GM21528 (cell line): ENCODE data around the gene HK2.

Experiments used
- ATAC-seq: cut with Tn5 transposase; IDR thresholded peaks from one replicate; pipeline ENCODE4 v1.9.1; 2021; ENCODE audit warnings: mild to moderate bottlenecking, moderate library complexity; ENCODE audit not compliant: unreplicated experiment, low FRiP score

Gene HK2

DNA sequence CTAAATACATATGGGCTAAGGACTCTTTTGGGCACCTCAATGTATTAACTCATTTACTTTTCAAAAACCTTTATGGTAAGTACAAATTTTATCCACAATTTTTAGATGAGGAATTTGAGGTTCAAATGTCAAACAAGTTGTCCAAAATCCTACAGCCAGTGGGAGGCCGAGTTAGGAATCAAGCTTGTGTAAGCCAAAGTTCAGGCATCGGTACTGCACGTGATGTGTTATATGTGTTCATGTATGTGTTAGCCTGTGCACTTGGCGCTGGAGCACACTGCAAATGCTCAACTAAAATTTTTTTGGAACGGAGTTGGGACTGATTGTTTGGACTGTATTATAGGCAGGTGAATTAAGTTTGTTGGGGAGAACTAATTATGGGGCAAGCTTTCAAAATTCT, 22.7 kb downstream of the HK2 start:
- ATAC-seq: no peak

DNA sequence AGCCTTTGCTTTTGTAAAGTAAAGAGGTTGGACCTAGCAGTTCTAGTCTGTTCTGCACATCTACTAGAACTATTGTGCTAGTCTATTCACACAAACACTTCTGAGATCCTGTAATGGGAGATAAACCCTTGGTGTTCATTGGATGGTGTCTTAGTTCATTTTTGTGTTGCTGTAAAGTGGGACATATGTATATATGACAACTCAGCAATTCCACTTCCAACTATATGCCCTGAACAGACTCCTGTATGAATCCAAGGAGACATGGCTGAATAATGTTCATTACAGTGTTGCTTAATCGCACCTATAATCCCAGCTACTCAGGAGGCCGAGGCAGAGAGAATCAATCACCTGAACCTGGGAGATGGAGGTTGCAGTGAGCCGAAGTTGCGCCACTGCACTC, 23.3 kb downstream of the HK2 start:
- ATAC-seq: no peak

DNA sequence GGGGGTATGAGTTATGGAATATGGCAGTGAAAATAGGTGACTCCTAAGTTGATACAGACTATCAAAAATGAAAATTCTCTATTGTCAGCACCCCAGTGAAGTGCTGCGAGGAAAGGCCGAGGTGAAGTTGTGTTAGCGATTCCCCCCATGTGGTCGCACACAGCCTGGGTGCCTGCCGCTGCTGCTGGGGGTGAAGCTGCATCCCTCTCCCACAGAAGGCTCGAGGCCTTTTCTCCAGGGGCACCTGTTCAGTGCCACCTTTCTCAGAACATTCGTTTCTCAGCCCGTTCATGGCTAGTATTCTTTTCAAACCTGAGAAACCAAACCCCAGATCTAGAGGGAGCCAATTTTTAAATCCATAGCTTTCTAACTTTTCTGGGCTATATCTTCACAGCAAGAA, 23.8 kb downstream of the HK2 start:
- ATAC-seq: no peak

DNA sequence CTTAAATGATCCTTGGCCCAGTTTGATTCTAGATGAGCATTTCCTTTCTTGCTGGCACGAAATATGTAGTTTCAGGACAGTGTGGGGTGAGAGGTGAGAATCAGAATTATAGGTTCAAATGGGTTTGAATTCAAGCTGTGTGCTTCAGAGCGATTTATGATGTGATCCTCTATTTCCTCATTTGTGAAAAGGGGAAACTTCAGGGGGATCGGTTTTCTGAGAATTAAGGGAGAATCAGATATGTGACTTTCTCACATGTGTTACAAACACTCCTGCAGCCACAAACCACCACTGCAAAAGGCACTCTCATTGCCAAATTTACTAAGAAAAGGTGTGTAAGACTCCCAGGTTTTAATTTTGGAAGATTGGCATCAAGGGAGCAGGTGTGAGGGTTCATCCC, 24.4 kb downstream of the HK2 start:
- no peak for ATAC-seq

DNA sequence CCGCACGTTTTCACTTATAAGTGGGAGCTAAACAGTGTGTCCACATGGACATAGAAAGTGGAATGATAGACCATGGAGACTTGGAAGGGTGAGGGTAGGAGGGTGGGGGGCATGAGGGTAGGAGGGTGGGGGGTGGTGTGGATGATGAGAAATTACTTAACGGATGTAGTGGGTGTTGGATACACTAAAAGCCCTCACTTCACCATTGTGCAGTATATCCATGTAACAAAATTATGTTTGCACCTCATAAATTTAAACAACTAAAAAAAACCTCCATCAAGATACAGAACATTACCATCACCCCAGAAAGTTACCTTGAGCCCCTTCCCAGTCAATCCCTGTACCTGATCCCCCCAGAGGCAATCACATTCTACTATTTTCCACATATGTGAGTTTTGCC, 26.2 kb downstream of the HK2 start:
- no peak for ATAC-seq

DNA sequence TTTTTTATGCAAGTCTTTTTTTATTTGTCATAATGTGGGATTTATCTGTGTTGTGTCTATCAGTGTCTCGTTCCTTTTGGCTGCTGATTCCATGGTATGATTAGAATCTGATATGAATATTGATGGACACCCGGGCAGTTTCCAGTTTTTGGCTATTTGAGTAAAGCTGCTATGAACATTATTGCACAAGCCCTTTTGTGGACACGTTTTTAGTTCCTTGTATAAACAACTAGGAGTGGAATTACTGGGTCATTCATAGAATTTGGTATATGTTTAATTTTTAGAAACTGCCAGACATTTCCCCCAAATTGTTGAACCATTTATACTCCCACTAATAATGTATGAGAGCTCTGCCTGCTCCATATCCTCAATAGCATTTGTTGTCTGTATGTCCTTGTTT, 26.6 kb downstream of the HK2 start:
- no peak for ATAC-seq

DNA sequence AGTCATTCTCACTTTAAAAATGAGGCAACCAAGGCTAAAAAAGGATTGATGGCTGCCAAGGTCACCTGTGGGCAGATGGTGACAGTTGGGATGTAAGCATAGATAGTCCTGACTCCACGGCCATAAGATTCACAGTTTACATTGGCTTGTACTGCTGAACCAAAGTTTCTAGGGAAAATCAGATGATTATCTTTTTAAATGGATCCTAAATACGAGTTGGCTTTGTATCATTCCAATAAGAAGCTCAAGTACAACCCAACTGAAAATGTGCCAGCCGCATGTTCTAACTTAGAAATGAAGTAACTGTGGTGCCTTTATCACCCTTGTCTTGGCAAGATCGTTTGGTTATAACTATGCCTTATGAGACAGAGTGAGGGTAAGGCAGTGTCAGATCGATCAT, 27.6 kb downstream of the HK2 start:
- ATAC-seq: no peak

DNA sequence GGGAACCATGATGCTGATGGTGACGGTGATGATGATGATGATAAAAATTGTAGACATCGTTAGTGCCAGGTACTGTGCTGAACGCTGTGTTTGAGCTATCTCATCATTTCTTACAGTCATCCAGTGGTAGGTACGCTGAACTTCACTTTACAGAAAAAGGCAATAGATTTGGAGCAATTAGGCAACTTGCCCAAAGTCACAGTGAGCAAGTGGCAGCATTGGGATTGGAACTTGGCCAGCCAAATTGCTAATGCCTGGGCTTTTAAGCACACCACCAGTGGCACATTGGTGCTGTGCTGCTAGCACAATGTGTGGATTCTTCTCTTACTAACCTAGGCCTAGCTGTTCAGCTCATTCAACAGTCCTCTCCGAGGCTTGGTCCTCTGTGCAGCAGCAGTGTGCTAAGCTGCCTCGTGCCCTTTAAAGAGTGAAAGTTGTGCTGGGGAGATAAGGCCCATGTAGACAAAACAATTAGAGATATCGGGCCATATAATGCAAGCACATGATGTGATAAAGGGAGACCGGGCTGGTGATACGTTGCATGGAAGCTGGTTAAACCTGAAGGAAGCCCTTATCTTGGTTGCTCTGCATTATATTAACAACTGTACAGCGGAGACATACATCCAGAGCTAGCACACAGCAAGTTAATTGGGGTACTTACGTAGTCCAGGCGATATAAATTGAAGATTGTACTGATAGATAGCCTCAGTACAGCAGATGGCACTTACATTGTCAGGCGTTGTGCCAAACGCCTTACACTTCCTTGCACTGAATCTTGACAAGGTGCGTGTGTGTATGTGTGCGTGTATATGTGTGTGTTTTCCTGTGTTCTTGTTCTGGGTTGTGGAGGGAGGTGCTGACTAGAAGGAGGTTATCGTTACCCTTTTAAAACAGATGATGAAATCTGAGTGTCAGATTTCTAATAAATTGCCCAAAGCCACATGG, 28.4 kb downstream of the HK2 start:
- no peak for ATAC-seq

DNA sequence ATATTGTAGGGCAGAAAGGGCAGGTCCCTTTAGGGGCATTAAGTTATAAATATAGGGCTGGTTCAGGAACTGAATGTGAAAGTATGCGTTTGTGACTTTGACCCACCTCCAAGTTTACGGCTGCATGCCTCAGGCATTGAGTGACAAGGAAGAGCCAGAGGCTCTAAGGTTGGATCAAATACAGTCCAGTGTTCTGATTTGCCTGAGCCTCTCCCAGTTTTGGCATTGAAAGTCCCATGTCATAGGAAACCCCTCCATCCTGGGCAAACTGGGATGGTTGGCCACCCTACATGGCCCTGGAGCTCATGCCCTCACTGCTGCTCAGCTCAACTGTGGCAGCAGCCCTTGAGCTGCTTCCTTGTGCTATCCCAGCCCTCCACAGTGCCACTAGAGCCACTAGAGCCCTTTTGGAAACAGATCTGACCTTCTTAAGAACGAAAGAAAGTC, 29.9 kb downstream of the HK2 start:
- no peak for ATAC-seq

DNA sequence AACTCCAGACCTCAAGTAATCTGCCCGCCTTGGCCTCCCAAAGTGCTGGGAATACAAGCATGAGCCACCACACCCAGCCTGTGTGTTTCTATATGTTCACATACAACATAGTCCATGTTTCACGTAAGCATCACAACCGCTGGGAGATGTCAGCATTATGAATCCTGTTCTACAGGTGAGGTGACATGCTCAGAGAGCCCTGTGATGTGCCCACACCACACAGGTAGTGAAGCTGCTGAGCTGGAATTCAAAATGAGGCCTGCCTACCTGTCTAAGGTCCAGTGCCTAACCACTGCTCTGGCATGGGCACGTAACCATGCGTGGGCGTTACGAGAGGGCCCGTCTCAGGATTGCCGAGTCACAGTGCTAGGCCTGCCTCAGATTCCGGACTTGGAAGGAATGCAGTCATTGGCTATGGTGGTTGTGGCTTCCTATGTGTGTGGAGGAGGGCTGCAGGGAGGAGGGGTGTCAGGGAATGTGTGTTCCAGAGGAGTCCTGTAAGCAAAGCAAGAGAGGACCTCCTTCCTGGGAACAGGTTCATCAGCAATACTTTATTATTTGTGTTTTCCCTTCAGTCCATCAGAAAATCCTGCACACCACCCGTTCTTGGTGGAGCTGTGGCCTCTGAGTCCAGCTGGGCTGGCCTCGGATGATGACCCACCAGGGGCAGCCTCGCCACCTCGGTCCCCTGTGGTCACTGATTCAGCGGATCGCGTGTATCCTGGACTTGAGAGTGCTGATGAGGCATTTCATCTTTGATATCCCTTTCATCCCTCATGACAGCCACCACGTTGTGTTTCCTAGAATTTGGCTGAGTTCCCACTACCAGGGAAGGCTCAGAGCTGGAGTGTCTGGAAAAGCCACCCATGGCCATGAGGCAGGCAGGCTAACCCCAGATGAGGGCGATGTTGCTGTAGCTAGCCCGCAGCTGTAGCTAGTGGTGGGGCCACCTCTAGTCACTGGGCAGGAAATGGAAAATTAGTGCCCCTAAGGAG, 31.1 kb downstream of the HK2 start:
- no peak for ATAC-seq

DNA sequence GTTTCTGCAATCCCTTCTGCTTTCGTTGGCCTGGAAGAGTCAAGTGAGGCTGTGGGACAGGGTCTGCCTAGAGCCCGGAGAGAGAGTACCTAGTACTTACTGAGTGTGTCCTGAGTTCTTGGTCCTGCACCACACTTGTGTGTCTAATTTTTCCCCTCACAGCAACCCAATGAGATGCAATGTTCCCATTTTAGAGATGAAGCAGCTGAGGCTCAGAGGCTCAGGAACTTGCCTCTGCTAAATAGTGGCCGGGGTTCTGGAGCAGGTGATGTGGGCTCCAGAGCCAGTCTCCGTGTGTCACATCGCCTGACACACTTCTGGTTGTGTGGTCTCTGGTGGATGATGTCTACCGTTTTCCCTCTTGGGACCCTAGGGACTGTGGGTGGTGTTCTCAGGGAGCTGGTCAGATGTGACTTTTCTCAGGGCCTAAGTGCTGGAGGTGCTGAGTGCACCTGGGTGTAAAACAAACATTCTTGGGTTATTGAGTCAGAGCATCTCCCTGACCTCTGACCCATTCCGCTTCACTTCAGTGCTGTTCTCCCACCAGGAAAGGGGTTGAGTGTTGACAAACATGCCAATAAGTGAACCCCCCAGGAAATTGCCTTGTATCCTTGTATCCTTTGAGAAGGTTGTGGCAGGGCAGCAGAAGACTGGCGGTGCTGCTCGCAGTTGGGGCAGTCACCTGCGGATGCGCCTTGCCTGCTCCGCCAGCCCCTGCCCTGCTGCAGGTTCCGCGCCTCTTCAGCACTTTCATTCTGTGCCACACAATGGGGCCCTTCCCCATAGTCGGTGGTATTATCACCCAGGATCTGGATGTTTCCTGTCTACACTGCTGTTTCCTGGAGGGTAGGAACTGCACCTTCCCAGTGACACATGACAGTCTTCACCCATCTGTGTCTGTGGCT, 32.1 kb downstream of the HK2 start:
- ATAC-seq: no peak

DNA sequence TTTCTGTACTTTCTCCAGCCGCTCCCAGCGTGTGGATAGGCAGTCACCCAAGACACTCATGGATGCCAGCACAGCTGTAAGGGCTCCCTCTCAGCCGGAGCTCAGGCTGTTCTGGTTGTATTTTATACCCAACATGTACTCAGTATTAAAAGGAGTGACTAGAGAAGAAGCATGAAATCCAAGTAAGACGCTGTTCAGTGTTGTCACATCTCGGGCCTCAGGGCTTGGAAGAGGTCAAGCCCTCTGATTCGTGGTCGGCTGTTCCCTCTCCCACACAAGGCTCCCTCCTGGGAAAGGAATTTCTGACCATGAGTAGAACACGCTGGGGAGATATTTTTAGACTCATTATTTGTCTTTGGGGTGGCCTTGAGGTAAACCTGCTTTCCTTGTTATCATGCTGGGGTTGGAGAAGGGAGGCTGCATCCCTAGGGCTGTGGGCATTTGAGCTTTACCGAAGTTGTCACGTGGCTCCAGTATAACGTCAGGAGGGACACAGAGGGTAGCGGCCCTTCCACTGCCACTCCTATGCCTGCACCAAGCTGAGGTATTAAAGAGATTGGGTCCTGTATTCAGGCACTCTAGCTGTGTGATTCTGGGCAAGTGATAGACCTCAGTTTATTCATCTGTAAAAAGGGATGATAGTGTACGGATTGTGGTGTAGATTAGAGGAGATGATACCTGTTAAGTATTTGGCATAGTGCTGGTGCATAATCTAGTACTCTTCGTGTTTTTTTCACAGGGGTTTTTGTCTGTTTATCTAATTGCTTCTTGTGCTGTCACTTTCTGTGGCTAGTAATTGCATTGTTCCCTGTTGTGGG, 34.1 kb downstream of the HK2 start:
- no peak for ATAC-seq

DNA sequence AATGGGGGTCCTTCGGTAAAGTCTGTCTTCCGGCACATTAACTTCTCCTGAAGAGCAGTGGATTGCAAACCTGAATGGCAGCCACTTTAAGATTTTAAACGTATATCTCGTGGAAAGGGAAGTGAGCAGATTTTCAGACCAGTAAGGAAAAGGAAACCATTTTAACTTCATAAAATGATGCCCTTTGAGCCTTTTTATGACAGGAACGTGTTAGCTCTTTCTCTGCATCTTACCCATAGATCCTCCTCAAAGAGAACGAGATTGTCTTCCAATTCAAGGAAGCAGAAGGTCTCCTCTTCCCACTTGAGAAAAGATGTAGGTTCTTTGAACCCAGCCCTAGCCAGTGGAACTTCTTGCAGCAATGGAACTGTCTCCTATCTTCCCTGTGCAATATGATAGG, 35.6 kb downstream of the HK2 start:
- no peak for ATAC-seq

DNA sequence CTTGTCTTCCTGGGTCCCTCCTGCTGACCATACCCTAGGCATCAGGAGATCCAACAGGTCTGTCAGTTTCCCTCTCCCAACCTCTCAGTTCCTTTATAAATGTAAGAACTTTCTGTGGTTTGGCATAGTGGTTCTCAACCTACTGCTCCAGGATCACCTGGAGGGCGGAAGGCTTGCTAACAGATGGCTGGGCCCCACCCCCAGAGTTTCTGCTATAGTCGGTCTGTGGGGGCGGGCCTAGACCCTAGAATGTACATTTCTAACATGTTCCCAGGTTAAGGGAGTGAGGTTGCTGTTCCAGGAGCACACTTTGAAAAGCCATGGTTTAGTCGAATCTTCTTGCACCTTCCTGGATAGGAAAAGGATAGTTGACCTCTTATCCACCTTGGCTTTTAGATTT, 37.0 kb downstream of the HK2 start:
- no peak for ATAC-seq

DNA sequence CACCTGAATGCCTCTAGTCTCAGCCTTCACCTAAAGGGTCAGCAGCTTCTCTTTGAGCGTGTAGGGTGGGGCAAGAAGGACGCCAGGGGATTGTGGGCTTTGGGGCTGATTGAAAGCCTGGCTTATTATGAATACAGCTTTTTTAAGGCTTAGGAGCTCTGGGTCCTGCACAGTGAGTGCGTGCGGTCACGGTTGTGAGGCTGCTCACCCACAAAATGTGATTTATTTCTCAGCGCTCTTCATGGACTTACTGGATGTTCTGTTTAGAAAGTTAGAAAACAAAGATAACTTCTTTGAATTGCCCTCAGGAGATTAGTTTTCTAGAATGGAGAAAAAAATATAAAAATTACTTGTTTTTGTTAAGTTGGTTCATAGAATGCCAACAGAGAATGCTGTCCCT, 37.5 kb downstream of the HK2 start:
- no peak for ATAC-seq

DNA sequence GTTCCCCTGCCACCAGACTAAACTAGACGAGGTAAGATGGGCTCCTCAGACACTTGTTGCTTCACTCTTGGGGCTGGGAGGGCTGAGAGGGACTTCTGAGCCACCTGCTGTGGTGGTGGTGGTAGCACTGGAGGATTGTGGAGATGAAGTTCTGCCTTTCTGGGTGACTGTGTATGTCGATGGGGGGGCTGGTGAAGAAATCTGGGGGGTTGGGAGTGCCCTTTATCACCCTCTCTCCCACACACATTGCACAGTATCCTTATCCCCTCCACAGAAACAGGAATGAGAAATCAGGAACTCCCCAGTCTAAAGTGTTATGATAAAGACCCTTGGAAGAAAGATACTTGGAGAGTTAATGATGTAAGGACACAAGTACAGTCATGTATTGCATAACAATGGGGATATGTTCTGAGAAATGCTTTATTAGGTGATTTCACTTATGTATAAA, 38.5 kb downstream of the HK2 start:
- no peak for ATAC-seq

DNA sequence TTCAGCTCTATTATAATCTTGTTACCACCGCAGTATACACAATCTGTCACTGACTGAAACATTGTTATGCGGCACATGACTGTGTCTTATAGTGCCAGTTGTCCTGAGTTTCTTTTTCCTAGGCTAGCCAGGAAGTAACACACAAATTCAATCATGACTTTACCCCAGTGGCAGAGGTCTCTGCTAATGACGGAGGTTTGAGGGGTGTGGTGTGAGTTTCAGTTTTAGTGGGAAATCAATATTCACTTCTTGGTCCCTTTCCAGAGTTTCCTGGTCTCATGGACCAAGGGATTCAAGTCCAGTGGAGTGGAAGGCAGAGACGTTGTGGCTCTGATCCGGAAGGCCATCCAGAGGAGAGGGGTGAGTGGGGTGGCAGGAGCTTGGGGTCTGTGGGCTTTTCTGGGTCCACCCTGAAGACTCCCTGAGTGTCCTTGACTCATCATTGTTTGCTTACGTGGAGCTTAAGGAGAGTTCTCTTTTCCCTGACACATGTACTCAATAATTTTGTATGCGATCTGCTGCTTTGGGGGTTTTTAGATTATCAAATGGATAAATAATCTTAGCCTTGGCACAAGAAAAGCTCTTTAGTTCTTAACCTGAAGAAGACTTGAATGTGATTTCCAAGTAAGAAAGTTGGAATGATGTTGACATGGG, 39.2 kb downstream of the HK2 start:
- no peak for ATAC-seq

DNA sequence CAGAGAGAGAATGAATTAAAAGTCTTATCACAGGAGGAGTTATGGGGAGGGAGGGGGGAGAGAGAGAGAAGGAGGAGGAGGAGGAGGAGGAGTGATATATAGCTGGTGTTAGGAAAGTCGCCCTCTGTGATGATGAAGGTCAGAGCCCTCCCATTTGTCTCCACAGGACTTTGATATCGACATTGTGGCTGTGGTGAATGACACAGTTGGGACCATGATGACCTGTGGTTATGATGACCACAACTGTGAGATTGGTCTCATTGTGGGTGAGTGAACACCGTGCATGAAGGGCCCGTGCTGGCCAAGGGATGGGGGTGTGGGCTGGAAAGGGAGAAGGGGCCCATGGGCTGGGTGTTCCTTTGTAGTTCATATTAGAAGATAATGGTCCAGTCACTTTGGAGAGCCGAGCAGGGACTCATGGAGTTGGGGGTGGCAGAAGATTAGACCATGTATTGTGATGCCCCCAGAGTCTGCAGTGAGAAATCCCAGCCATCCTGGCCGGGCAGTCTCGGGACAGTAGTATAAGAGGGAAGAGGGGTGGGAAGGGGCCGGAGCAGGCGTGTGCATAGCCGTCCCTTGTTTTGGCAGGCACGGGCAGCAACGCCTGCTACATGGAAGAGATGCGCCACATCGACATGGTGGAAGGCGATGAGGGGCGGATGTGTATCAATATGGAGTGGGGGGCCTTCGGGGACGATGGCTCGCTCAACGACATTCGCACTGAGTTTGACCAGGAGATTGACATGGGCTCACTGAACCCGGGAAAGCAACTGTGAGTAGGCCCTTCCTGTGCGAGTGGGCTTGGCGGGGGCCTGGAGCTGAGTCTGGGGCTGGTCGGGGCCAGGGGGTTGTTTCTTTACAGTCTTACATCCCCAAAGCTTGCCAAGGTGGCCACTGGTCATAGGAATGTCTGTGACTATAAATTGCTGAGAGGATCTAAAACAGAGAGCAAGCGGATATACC, 40.0 kb downstream of the HK2 start:
- ATAC-seq: no peak
